Tibial artery (tissue), 4 donors: Measurements from ENCODE around the gene SMAD3.

ENCODE experiments used
- DNase-seq, 2 donors: peaks; one replicate each; pipeline ENCODE4 v3.0.0-alpha.2; 2019
- H3K27ac ChIP-seq, 2 donors: fragments of 200-600 bp; sonication (generic) in 1 of 2; 1 replicate in 1 of 2; 2 replicates in 1 of 2; pipeline ENCODE4 v1.5.1; 2018 to 2019; ENCODE audit warnings: mild to moderate bottlenecking in 1 of 2
- H3K27me3 ChIP-seq, 2 donors: fragments of 200-600 bp; sonication (generic) in 1 of 2; one replicate each; pipeline versions ENCODE4 v1.5.1 to v1.6.0; 2016 to 2019
- H3K36me3 ChIP-seq, 3 donors: fragments of 200-600 bp; sonication (generic) in 2 of 3; one replicate each; pipeline ENCODE4 v1.5.1; 2016 to 2019; ENCODE audit warnings: mild to moderate bottlenecking in 2 of 3
- H3K4me1 ChIP-seq, 4 donors: fragments of 200-600 bp; sonication (generic) in 2 of 4; 1 replicate in 3 of 4; 2 replicates in 1 of 4; pipeline ENCODE4 v1.5.1; 2016 to 2019
- H3K4me3 ChIP-seq, 2 donors: fragments of 200-600 bp; sonication (generic) in 1 of 2; 1 replicate in 1 of 2; 2 replicates in 1 of 2; pipeline ENCODE4 v1.5.1; 2018 to 2019; ENCODE audit warnings: mild to moderate bottlenecking in 2 of 2
- H3K9me3 ChIP-seq, 3 donors: fragments of 200-600 bp; sonication (generic) in 1 of 3; one replicate each; pipeline ENCODE4 v1.5.1; 2016 to 2019
- intact Hi-C: fragments of 100-400 bp; cut with DNase I; formaldehyde crosslinking; loops from one replicate; pipeline ENCODE4 v1.15.0; 2023; ENCODE audit warnings: low total_unique reads
- TF ChIP-seq, protein P1 (sequence below), 2 experiments: fragments of 200-600 bp in 1 of 2; fragments of 450-650 bp in 1 of 2; IDR thresholded peaks; one replicate each; pipeline ENCODE4 v1.5.1; 2017 to 2019; ENCODE audit warnings: antibody characterized with exemption in 2 of 2, mild to moderate bottlenecking in 1 of 2, moderate library complexity in 1 of 2

The SMAD3 gene

DNA sequence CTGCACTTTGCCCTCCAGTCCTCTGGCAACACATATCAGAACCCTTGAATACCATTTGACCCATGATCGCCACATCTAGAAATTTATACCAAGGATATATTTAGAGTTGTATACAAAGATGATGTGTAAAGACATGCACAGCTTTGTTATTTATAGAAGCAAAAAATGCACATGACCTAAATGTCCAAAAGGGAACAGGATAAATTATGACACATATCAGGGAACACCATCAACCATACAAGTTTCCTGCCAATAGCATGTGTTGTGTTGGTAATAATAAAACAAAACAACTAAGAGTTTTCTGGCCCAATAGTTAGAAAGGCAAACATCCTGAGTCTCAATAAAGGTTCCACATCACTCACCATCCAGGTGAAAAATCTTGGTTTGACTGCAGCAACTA, 137.6 kb downstream of the SMAD3 start:
- peaks cover 3 to 37% (median 18%) of the 10 kb centered on the region in 3 donors for H3K36me3 ChIP-seq
- H3K4me3 ChIP-seq = no peak overlapping the region
- H3K9me3 ChIP-seq = no peaks in the 10 kb centered on the region
- TF ChIP-seq, protein P1, sequence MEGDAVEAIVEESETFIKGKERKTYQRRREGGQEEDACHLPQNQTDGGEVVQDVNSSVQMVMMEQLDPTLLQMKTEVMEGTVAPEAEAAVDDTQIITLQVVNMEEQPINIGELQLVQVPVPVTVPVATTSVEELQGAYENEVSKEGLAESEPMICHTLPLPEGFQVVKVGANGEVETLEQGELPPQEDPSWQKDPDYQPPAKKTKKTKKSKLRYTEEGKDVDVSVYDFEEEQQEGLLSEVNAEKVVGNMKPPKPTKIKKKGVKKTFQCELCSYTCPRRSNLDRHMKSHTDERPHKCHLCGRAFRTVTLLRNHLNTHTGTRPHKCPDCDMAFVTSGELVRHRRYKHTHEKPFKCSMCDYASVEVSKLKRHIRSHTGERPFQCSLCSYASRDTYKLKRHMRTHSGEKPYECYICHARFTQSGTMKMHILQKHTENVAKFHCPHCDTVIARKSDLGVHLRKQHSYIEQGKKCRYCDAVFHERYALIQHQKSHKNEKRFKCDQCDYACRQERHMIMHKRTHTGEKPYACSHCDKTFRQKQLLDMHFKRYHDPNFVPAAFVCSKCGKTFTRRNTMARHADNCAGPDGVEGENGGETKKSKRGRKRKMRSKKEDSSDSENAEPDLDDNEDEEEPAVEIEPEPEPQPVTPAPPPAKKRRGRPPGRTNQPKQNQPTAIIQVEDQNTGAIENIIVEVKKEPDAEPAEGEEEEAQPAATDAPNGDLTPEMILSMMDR (IDR thresholded peaks at IDR 0.05) = no peak
- no peak overlapping the region for H3K27ac ChIP-seq
- no peaks in the 10 kb centered on the region for H3K27me3 ChIP-seq
- peaks cover 0 to 45% (median 15%) of the 10 kb centered on the region in 4 donors for H3K4me1 ChIP-seq
- intact Hi-C loops = no loop called here
- no peak for DNase-seq

DNA sequence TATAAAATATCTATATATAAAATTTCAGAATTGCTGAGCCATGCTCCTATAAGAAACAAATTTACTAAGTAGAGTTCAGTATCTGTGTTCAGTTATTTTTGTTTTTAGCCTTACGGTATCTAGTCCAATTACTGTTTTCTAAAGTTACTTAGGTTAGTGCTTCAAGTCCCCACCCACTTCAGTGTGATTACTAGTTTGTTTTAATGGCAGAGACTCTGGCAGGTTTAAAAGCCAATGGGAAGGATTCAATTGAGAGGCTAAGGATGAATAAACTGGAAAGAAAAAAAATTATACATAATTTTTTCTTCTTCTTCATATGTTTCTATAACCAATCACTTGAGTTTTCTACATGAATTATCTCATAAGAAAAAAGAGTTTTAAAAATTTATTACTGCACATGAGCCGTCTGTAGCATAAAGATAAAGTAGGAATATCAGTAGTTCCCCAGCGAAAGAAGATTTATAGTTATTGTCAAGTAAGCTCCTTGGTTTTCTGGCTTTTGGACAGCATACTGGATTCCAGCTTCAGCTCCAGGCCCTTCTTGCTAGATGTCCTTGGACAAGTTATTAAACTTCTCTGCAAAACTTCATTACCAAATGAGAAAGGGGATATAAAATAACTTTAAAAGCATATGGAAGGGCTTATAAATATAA, 142.3 kb downstream of the SMAD3 start:
- no peak for DNase-seq
- Histone ChIP-seq H3K27me3 (no peaks in the 10 kb centered on the region), H3K36me3 (peaks cover 6 to 34% (median 16%) of the 10 kb centered on the region in 3 donors), H3K4me3 (no peak overlapping the region), H3K27ac (no peak overlapping the region), H3K9me3 (no peaks in the 10 kb centered on the region), H3K4me1 (peaks cover 0 to 3% (median 0%) of the 10 kb centered on the region in 4 donors)
- TF ChIP-seq, protein P1 (IDR thresholded peaks at IDR 0.05) = no peak
- intact Hi-C loops = no loop called here

DNA sequence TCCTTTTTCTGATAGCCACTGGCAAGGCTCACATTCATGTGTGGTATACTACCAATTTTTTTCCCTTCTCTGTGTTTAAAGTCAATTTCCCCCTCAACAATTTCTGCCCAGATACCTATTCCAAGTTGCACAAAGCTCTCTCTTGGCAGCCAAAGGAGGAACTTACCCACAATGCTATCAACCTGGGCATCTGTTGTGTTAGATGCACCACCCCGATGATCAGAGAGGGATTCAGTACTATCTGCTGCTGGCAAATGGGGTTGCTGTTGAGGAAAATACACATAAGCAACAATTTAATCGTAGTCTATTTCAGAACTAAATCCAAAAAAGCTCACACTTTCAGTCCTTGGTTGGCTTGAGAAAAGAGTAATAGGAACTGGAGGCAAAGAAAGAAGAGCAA, 143.0 kb downstream of the SMAD3 start:
- Histone ChIP-seq H3K9me3 (no peaks in the 10 kb centered on the region), H3K4me1 (no peaks in the 10 kb centered on the region), H3K27me3 (no peaks in the 10 kb centered on the region), H3K27ac (no peak overlapping the region), H3K36me3 (peaks cover 6 to 33% (median 16%) of the 10 kb centered on the region in 3 donors), H3K4me3 (no peak overlapping the region)
- TF ChIP-seq, protein P1 (IDR thresholded peaks at IDR 0.05) = no peak
- intact Hi-C loops = no loop called here
- no peak for DNase-seq

DNA sequence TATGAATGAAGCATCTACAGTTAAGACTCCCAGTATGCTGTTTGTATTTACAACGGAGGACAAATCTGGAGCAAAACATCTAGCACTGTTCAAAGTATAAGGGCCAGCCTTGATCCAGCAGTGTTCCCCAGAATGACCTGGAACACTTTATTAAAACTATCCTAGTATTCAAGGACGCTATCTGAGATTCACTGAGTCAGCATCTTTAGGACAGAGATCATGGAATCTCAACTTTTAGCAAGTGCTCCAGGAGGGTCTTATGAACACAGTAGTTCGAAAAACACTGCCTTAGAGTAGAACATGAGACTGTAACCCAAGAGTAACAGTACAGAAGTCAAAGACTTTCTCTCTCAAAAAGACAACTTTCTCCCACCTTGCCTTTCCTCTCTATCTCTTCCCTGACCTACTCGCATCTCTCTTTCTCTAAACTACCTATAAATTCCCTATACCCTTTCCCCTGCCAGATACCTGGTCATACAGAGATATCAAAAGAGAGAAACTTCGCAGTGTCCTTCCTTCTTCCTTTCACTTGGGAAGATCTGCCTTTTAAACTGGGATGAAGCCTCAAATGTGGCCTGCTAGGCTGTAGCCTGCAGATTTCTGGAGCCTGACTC, 145.3 kb downstream of the SMAD3 start:
- Histone ChIP-seq H3K9me3 (no peaks in the 10 kb centered on the region), H3K27me3 (no peaks in the 10 kb centered on the region), H3K4me3 (no peak overlapping the region), H3K4me1 (no peaks in the 10 kb centered on the region), H3K27ac (no peak overlapping the region), H3K36me3 (peaks cover 6 to 25% (median 7%) of the 10 kb centered on the region in 3 donors)
- DNase-seq = no peak
- TF ChIP-seq, protein P1 (IDR thresholded peaks at IDR 0.05) = no peak
- intact Hi-C loops = no loop called here

DNA sequence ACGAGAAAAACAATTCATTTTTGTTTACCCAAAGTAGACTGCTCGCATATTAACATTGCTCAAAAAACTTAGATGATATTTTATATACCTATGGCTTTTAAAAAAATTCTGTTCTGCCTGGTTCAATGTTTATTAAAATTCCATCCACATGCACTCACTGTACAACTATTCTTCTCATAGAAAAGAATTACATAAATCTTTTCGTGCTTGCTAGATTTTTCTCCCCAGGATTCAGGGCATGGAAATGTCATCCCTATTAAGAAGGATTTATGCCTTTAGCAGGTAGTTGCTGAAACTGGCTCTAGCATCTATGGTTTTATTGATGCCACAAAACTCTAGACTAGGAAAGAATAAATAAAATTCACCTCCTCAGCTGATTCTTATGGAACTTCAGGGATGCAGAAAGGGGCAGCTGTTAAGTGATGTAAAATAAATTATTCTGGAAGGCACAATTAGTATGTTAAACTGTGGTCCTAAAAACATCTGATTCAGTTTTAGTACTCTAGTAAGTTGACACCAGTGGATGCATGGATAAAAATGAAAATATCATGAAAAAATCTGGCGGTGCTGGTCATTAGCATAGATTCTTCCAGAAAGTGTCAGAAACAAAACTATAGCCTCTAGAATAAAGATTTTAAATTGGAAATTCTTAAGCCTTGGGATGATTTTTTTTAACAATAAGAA, 147.4 kb downstream of the SMAD3 start:
- H3K27me3 ChIP-seq = no peaks in the 10 kb centered on the region
- no peak for DNase-seq
- no peak overlapping the region for H3K27ac ChIP-seq
- H3K4me1 ChIP-seq = no peaks in the 10 kb centered on the region
- TF ChIP-seq, protein P1 (IDR thresholded peaks at IDR 0.05) = no peak
- H3K4me3 ChIP-seq = no peak overlapping the region
- peaks cover 5 to 9% (median 7%) of the 10 kb centered on the region in 3 donors for H3K36me3 ChIP-seq
- H3K9me3 ChIP-seq = no peaks in the 10 kb centered on the region
- intact Hi-C loops = no loop called here
